OCI-LY7 (cell line): Measurements from ENCODE around the gene PRRT1B. TPM values are rescaled to one million over a fixed set of nuclear protein-coding genes. Genes with fewer than 3 reads are reported as not detected.

ENCODE experiments used
- BruUV-seq: library from RNA; stranded (reverse); fragments of 400-500 nt; replicated peaks from 2 replicates; lab custom pipeline; 2021; lab: Mats Ljungman, UMichigan
- CTCF ChIA-PET: fragments of 300-600 bp; sonication (Branson Sonifier 250); formaldehyde crosslinking; loops from one replicate; lab custom pipeline; 2022; ENCODE audit warnings: antibody characterized with exemption; ENCODE audit not compliant: unreplicated experiment; lab: Charles Lee
- POLR2A ChIA-PET: fragments of 300-600 bp; sonication (Branson Sonifier 250); formaldehyde crosslinking; loops from one replicate; lab custom pipeline; 2022; ENCODE audit warnings: antibody characterized with exemption; lab: Charles Lee
- DNase-seq: peaks from one replicate; pipeline ENCODE4 v3.0.0-alpha.2; 2015; ENCODE audit warnings: low spot score
- H2AFZ ChIP-seq: fragments of 200-600 bp; sonication (generic), shearing (Covaris generic); 2 replicates; pipeline ENCODE4 v1.6.1; 2014; ENCODE audit warnings: mild to moderate bottlenecking, antibody characterized with exemption, low read length, moderate library complexity
- H3K27ac ChIP-seq: fragments of 200-600 bp; sonication (generic); 2 replicates; pipeline ENCODE4 v1.5.1; 2014; ENCODE audit warnings: mixed run types, low read depth, mild to moderate bottlenecking, moderate library complexity, low read length, inconsistent platforms; ENCODE audit not compliant: poor library complexity, severe bottlenecking
- H3K36me3 ChIP-seq: fragments of 200-600 bp; sonication (generic); 2 replicates; pipeline ENCODE4 v1.6.1; 2014; ENCODE audit warnings: mild to moderate bottlenecking, antibody characterized with exemption, low read length, moderate library complexity, mixed read lengths; ENCODE audit not compliant: insufficient read depth
- H3K4me1 ChIP-seq: fragments of 200-600 bp; sonication (generic); 2 replicates; pipeline ENCODE4 v1.5.1; 2014; ENCODE audit warnings: mild to moderate bottlenecking, low read length; ENCODE audit not compliant: insufficient read depth, poor library complexity, severe bottlenecking
- H3K4me2 ChIP-seq: fragments of 200-600 bp; sonication (generic); 2 replicates; pipeline ENCODE4 v1.6.1; 2014; ENCODE audit warnings: mild to moderate bottlenecking, low read length
- H3K4me3 ChIP-seq: fragments of 200-600 bp; sonication (generic); 2 replicates; pipeline ENCODE4 v1.5.1; 2014; ENCODE audit warnings: mild to moderate bottlenecking, low read depth, low read length; ENCODE audit not compliant: poor library complexity, severe bottlenecking
- H3K79me2 ChIP-seq: fragments of 200-600 bp; sonication (generic); 2 replicates; pipeline ENCODE4 v1.6.1; 2016; ENCODE audit warnings: low read depth, mild to moderate bottlenecking, low read length, moderate library complexity, mixed read lengths; ENCODE audit not compliant: insufficient read depth
- H3K9me2 ChIP-seq: fragments of 200-600 bp; sonication (generic); 2 replicates; pipeline ENCODE4 v1.6.1; 2016; ENCODE audit warnings: mild to moderate bottlenecking, low read length, mixed read lengths; ENCODE audit not compliant: insufficient read depth
- H3K9me3 ChIP-seq: fragments of 200-600 bp; sonication (generic); 2 replicates; pipeline ENCODE4 v1.6.1; 2014; ENCODE audit warnings: mild to moderate bottlenecking, mixed run types, low read length, mixed read lengths
- H4K20me1 ChIP-seq: fragments of 200-600 bp; sonication (generic); 2 replicates; pipeline ENCODE4 v1.6.1; 2014; ENCODE audit warnings: mild to moderate bottlenecking, antibody characterized with exemption, low read length, moderate library complexity, mixed read lengths; ENCODE audit not compliant: insufficient read depth
- EZH2phosphoT487 ChIP-seq: fragments of 200-600 bp; sonication (generic); IDR thresholded peaks from 2 replicates; pipeline ENCODE4 v1.6.1; 2018; ENCODE audit warnings: low read depth, borderline replicate concordance, mild to moderate bottlenecking, mixed run types, antibody characterized with exemption, low read length, moderate library complexity, mixed read lengths
- intact Hi-C: fragments of 100-400 bp; cut with micrococcal nuclease; formaldehyde crosslinking; loops from one replicate; pipeline ENCODE4 v1.10.0; 2022; ENCODE audit not compliant: unreplicated experiment
- total RNA-seq, 2 experiments: library from RNA; depleted of rRNA in 1 of 2; stranded (reverse); fragments of >200 nt in 1 of 2; shearing (Covaris generic) in 1 of 2; gene quantifications; 2 replicates each; pipeline ENCODE4 v1.2.3, GENCODE V29; 2014 to 2022
- TF ChIP-seq, protein P1 (sequence below): fragments of 200-600 bp; sonication (generic); conservative IDR thresholded peaks from 2 replicates; pipeline ENCODE4 v1.5.1; 2014; ENCODE audit warnings: mild to moderate bottlenecking, antibody characterized with exemption, low read length, moderate library complexity, mixed read lengths

The PRRT1B gene
- total RNA-seq, 2 experiments from 2014 or later = not detected

DNA sequence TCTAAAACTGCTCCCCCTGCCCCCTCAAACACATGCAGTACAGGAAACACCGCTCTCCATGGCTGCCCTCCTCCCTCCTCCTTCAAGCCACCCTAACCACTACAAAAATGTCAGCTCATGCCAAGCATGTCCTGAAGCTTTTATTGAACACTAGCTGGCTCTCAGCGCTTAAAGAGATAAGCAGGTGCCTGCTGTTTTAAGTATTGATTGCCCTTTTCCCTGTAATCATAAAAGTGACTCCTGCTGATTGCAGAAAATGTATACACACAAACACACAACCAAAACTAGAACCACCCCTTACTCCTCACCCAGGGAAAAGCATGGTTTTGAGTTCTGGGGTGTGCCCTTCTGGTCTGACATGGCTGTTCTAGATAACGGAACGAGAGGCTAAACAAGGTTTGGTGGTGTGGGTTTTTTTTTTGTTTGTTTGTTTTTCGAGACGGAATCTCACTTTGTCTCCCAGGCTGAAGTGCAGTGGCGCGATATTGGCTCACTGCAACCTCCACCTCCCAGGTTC lies 10.5 kb upstream of the PRRT1B start:
- no peak for DNase-seq
- no peak for TF ChIP-seq EZH2phosphoT487
- TF ChIP-seq, protein P1, sequence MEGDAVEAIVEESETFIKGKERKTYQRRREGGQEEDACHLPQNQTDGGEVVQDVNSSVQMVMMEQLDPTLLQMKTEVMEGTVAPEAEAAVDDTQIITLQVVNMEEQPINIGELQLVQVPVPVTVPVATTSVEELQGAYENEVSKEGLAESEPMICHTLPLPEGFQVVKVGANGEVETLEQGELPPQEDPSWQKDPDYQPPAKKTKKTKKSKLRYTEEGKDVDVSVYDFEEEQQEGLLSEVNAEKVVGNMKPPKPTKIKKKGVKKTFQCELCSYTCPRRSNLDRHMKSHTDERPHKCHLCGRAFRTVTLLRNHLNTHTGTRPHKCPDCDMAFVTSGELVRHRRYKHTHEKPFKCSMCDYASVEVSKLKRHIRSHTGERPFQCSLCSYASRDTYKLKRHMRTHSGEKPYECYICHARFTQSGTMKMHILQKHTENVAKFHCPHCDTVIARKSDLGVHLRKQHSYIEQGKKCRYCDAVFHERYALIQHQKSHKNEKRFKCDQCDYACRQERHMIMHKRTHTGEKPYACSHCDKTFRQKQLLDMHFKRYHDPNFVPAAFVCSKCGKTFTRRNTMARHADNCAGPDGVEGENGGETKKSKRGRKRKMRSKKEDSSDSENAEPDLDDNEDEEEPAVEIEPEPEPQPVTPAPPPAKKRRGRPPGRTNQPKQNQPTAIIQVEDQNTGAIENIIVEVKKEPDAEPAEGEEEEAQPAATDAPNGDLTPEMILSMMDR = no peak
- Histone ChIP-seq H3K36me3 (no peaks in the 10 kb centered on the region), H2AFZ (no peak overlapping the region), H4K20me1 (no peaks in the 10 kb centered on the region), H3K79me2 (no peaks in the 10 kb centered on the region; the same call in 1 of the 2 replicates), H3K9me2 (no peaks in the 10 kb centered on the region), H3K4me2 (no peak overlapping the region), H3K27ac (no peak overlapping the region), H3K4me3 (no peak overlapping the region), H3K9me3 (no peaks in the 10 kb centered on the region), H3K4me1 (peaks cover 7% of the 10 kb centered on the region)
- intact Hi-C loops = no loop called here
- ChIA-PET CTCF (no interaction called here), POLR2A (interaction anchor here (0.6 kb wide), 1 partner anchor 26 kb away, joined by 4 read pairs; no protein-coding TSS in a partner anchor)
- no TSS peak for BruUV-seq

DNA sequence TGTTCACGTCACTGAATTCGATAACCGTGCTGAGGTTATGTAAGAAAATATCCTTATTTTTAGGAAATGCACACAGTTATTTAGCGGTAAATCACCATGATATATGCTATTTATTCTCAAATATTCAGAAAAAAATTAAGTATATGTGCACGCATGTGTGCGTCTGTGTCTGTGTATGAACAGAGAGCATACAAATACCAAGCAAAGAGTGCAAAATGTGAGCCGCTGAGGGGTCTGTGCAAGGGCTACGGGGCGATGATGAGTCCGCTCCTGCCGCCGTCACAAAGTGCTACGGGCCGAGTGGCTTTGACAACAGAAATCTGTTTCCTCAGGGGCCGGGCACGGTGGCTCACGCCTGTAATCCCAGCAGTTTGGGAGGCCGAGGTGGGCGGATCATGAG lies 7.4 kb upstream of the PRRT1B start:
- ChIA-PET CTCF (interaction anchor here (0.6 kb wide), 1 partner anchor 92 kb away, joined by 3 read pairs; no protein-coding TSS in a partner anchor), POLR2A (no interaction called here)
- Histone ChIP-seq H4K20me1 (no peaks in the 10 kb centered on the region), H3K4me1 (no peaks in the 10 kb centered on the region), H3K27ac (no peak overlapping the region), H3K4me2 (no peak overlapping the region), H3K9me2 (no peaks in the 10 kb centered on the region), H3K36me3 (no peaks in the 10 kb centered on the region), H3K79me2 (no peaks in the 10 kb centered on the region), H3K4me3 (no peak overlapping the region), H2AFZ (no peak overlapping the region), H3K9me3 (0 out of 2 replicates have a peak, but pooled peaks cover 1% of the 10 kb centered on the region)
- BruUV-seq = no TSS peak
- intact Hi-C loops = no loop called here
- no peak for TF ChIP-seq EZH2phosphoT487
- TF ChIP-seq, protein P1 = no peak
- DNase-seq = no peak

DNA sequence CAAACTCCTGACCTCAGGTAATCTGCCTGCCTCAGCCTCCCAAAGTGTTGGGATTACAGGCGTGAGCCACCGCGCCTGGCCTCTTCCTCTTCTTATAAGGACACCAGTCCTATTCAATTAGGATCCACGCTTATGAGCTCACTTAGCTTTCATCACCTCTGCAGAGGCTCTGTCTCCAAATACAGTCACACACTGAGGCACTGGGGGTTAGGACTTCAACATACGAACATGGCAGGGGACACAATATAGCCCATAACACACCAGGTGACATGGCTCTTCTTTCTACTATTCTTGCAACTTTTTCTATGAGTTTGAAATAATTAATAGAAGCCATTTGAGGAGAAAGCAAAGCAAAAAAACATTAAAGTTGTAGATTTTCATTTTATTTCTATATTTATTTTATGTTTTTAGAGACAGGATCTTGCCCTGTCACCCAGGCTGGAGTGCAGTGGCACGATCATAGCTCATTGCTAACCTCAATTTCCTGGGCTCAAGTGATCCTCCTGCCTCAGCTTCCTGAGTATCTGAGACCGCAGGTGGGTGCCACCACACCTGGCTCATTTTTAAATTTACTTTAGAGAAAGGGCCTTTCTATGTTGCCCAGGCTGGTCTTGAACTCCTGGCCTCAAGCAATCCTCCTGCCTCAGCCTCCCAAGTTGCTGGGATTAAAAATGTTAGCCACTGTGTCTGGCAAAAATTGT lies 6.0 kb upstream of the PRRT1B start:
- no peaks in the 10 kb centered on the region for H3K79me2 ChIP-seq
- H3K4me1 ChIP-seq = no peaks in the 10 kb centered on the region
- no peak overlapping the region for H3K27ac ChIP-seq
- H2AFZ ChIP-seq = no peak overlapping the region
- intact Hi-C loops = no loop called here
- no peak overlapping the region for H3K4me3 ChIP-seq
- no peaks in the 10 kb centered on the region for H3K9me2 ChIP-seq
- H3K36me3 ChIP-seq = no peaks in the 10 kb centered on the region
- no peak for TF ChIP-seq EZH2phosphoT487
- TF ChIP-seq, protein P1 = no peak
- no TSS peak for BruUV-seq
- no peaks in the 10 kb centered on the region for H4K20me1 ChIP-seq
- H3K9me3 ChIP-seq = peaks cover 9% of the 10 kb centered on the region; the same call in 1 of the 2 replicates
- no peak overlapping the region for H3K4me2 ChIP-seq
- ChIA-PET CTCF (interaction anchor here (0.6 kb wide), 1 partner anchor 283 kb away, joined by 5 read pairs; no protein-coding TSS in a partner anchor), POLR2A (interaction anchor here (0.6 kb wide), 1 partner anchor 214 kb away, joined by 3 read pairs; no protein-coding TSS in a partner anchor)
- DNase-seq = no peak
